K562 (cell line): ENCODE results near the gene METTL14.

ENCODE experiments used
- CBFA2T2 ChIP-seq: fragments of 450-650 bp; conservative IDR thresholded peaks from 2 replicates; pipeline ENCODE4 v1.6.1; 2017; ENCODE audit warnings: mild to moderate bottlenecking
- EHMT2 ChIP-seq: fragments of 450-650 bp; IDR thresholded peaks from 2 replicates; pipeline ENCODE4 v1.6.1; 2018; ENCODE audit warnings: antibody characterized with exemption
- NEUROD1 ChIP-seq: fragments of 150-350 bp; IDR thresholded peaks from 2 replicates; pipeline ENCODE4 v1.6.1; 2014; ENCODE audit warnings: borderline replicate concordance, low read length, low read depth; ENCODE audit not compliant: partially characterized antibody
- NONO ChIP-seq, 2 experiments: fragments of 200-400 bp in 1 of 2; fragments of 450-650 bp in 1 of 2; formaldehyde crosslinking in 1 of 2; IDR thresholded peaks; 2 replicates each; pipeline ENCODE4 v1.6.1; 2017; ENCODE audit warnings: low read depth in 2 of 2, mild to moderate bottlenecking in 2 of 2, moderate library complexity in 2 of 2, low read length in 1 of 2
- SRF ChIP-seq, 2 experiments: fragments of 250-450, 450-650 bp in 1 of 2; sonication (Bioruptor Pico) in 1 of 2; sonication (generic) in 1 of 2; formaldehyde crosslinking; IDR thresholded peaks; 2 replicates each; pipeline versions ENCODE4 v1.5.0 to v1.5.1; 2020 to 2022; ENCODE audit warnings: mild to moderate bottlenecking in 1 of 2, missing genetic modification reagents in 1 of 2
- TCFL5 ChIP-seq: fragments of 250-450 bp; sonication (Bioruptor Pico); conservative IDR thresholded peaks from 2 replicates; pipeline ENCODE4 v1.6.1; 2021; ENCODE audit warnings: mild to moderate bottlenecking, moderate library complexity, matching md5 sums
- ZEB2 ChIP-seq: fragments of 450-650 bp; IDR thresholded peaks from 2 replicates; pipeline ENCODE4 v1.6.1; 2016
- TF ChIP-seq, protein P1 (sequence below), 3 experiments: IDR thresholded peaks in 2 of 3; conservative IDR thresholded peaks in 1 of 3; 2 replicates each; pipeline ENCODE4 v1.5.1; 2011 to 2012; ENCODE audit warnings: low read length in 3 of 3, mild to moderate bottlenecking in 3 of 3, control low read depth in 2 of 3, improper control_type of control experiment in 1 of 3, inconsistent platforms in 1 of 3, low read depth in 1 of 3, mixed read lengths in 1 of 3, moderate library complexity in 1 of 3; ENCODE audit not compliant: insufficient read depth in 2 of 3
- TF ChIP-seq, protein P2 (sequence below): sonication (generic); formaldehyde crosslinking; IDR thresholded peaks from 2 replicates; pipeline ENCODE4 v1.8.0; 2022; ENCODE audit warnings: mild to moderate bottlenecking, missing genetic modification reagents
- TF ChIP-seq, protein P3 (sequence below): fragments of 250-450 bp; sonication (Bioruptor Pico); IDR thresholded peaks from 2 replicates; pipeline ENCODE4 v1.5.0; 2020; ENCODE audit warnings: mild to moderate bottlenecking

DNA sequence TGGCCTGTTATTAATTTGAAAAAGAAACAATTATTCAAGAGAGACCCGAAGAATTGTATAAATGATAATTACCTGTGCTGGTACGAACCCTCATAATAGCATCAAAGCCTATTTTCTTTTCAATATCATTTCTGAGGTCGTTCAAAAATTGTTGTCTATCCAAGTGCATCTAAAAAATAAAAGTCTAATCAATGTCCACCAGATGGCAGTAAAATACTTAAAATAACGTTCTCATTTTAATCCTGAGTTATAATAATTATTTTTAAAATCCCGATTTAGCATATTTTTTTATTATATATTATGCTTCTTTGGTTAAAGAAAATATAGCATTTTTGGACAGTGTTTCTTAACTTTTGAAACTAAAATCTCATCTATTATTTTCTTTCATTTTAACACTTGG, 55.7 kb downstream of the METTL14 start:
- TF ChIP-seq EHMT2: no peak
- TF ChIP-seq ZEB2: no peak
- TF ChIP-seq CBFA2T2: no peak
- no peak for TF ChIP-seq NEUROD1
- TF ChIP-seq, protein P1, sequence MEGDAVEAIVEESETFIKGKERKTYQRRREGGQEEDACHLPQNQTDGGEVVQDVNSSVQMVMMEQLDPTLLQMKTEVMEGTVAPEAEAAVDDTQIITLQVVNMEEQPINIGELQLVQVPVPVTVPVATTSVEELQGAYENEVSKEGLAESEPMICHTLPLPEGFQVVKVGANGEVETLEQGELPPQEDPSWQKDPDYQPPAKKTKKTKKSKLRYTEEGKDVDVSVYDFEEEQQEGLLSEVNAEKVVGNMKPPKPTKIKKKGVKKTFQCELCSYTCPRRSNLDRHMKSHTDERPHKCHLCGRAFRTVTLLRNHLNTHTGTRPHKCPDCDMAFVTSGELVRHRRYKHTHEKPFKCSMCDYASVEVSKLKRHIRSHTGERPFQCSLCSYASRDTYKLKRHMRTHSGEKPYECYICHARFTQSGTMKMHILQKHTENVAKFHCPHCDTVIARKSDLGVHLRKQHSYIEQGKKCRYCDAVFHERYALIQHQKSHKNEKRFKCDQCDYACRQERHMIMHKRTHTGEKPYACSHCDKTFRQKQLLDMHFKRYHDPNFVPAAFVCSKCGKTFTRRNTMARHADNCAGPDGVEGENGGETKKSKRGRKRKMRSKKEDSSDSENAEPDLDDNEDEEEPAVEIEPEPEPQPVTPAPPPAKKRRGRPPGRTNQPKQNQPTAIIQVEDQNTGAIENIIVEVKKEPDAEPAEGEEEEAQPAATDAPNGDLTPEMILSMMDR (IDR thresholded peaks at IDR 0.05 in 2 of 3, conservative IDR thresholded peaks at IDR 0.05 in 1 of 3; ENCODE audit: insufficient read depth in 2 of 3, low read depth in 1 of 3, low read length in 3 of 3): peak in 1 of 3 experiments; percentile 47; a peak in 2 of 6 replicates
- TF ChIP-seq SRF (CRISPR knock-in tag; IDR thresholded peaks at IDR 0.05): no peak
- TF ChIP-seq, protein P2, sequence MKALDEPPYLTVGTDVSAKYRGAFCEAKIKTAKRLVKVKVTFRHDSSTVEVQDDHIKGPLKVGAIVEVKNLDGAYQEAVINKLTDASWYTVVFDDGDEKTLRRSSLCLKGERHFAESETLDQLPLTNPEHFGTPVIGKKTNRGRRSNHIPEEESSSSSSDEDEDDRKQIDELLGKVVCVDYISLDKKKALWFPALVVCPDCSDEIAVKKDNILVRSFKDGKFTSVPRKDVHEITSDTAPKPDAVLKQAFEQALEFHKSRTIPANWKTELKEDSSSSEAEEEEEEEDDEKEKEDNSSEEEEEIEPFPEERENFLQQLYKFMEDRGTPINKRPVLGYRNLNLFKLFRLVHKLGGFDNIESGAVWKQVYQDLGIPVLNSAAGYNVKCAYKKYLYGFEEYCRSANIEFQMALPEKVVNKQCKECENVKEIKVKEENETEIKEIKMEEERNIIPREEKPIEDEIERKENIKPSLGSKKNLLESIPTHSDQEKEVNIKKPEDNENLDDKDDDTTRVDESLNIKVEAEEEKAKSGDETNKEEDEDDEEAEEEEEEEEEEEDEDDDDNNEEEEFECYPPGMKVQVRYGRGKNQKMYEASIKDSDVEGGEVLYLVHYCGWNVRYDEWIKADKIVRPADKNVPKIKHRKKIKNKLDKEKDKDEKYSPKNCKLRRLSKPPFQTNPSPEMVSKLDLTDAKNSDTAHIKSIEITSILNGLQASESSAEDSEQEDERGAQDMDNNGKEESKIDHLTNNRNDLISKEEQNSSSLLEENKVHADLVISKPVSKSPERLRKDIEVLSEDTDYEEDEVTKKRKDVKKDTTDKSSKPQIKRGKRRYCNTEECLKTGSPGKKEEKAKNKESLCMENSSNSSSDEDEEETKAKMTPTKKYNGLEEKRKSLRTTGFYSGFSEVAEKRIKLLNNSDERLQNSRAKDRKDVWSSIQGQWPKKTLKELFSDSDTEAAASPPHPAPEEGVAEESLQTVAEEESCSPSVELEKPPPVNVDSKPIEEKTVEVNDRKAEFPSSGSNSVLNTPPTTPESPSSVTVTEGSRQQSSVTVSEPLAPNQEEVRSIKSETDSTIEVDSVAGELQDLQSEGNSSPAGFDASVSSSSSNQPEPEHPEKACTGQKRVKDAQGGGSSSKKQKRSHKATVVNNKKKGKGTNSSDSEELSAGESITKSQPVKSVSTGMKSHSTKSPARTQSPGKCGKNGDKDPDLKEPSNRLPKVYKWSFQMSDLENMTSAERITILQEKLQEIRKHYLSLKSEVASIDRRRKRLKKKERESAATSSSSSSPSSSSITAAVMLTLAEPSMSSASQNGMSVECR (CRISPR knock-in tag): no peak
- no peak for TF ChIP-seq NONO (IDR thresholded peaks at IDR 0.05; ENCODE audit: low read depth in 2 of 2, low read length in 1 of 2)
- no peak for TF ChIP-seq TCFL5 (CRISPR knock-in tag)
- TF ChIP-seq, protein P3, sequence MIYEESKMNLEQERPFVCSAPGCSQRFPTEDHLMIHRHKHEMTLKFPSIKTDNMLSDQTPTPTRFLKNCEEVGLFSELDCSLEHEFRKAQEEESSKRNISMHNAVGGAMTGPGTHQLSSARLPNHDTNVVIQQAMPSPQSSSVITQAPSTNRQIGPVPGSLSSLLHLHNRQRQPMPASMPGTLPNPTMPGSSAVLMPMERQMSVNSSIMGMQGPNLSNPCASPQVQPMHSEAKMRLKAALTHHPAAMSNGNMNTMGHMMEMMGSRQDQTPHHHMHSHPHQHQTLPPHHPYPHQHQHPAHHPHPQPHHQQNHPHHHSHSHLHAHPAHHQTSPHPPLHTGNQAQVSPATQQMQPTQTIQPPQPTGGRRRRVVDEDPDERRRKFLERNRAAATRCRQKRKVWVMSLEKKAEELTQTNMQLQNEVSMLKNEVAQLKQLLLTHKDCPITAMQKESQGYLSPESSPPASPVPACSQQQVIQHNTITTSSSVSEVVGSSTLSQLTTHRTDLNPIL (CRISPR knock-in tag): no peak
